GM21619 (cell line): ENCODE results near the gene NISCH.

Source experiments
- ATAC-seq: cut with Tn5 transposase; IDR thresholded peaks from one replicate; pipeline ENCODE4 v1.9.1; 2021; ENCODE audit not compliant: unreplicated experiment

The NISCH gene

DNA sequence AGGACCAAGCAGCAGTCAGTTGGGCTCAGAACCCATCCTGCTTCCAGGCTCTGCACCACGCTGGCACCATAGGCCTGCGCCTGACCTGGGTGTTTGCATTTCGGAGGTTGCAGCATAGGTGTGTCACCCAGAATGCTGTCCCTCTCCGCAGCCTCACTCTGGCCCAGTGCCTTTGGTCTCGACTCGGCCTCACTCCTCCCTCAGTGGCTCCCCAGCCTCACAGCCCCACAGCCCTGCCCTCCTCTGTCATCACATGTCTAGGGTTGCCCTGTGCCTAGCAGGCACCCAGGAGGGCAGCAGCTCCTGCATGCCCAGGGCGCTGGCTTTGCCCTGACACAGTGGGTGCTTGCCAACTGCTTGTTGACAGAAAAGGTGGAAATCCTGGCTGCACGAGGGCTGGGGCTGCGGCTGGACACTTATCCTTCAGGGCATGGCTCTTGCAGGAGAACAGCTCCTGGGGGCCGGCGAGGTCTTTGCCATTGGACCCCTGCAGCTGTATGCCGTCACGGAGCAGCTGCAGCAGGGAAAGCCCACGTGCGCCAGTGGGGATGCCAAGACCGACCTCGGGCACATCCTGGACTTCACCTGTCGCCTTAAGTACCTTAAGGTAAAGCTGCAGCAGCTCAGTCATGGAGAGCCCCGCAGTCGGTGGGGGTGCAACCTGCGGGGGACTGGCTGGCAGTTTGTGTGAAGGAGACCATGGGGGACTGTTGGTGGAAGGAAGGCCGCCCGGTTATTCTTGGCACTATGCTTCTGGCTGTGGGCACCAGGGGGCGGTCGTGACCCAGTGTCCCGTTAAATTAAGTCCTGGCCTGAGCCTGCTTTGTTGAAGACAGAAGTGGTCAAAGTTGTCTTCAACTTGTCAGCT is 16.2 kb downstream of the NISCH start:
- no peak for ATAC-seq

GRCh38 chr3:52472239-52473000 is 17.0 kb downstream of the NISCH start:
- no peak for ATAC-seq

- ATAC-seq, result no peak
Observed at GRCh38 chr3:52473026-52473425, 17.6 kb downstream of the NISCH start.

DNA sequence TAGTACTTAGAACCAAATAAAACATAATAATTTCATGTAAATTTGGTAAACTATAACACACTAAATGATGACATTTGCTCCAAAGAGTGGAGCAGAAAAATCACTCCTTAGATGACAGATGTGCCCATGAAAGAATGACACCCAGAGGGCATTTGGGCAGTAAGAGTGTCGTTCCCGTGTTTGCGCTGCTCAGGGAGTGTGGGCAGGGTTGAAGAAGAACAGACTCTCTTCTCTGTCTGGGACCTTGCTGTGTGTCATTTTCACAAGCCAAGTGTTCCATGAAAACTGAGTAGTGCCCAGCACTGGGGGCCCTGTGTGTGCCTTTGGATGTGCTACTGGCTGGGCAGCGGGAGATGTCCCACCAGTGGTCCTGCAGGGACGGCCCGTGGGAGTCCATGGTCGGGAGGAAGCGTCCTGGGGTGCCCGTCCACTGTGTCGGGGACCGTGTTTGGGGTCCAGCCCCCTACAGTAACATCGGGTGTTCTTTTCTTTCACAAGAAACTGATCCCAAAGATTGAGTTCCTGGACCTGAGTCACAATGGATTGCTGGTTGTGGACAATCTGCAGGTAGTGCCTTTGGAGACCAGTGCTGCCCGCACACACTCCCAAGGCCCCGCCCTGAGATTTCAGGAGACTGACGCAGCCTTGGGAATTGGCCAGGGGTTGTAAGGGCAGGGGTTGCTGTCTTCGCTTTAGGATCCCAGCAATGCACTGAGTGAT is 21.8 kb downstream of the NISCH start:
- no peak for ATAC-seq

- ATAC-seq, result no peak
Observed at GRCh38 chr3:52477796-52478095, 22.3 kb downstream of the NISCH start.

DNA sequence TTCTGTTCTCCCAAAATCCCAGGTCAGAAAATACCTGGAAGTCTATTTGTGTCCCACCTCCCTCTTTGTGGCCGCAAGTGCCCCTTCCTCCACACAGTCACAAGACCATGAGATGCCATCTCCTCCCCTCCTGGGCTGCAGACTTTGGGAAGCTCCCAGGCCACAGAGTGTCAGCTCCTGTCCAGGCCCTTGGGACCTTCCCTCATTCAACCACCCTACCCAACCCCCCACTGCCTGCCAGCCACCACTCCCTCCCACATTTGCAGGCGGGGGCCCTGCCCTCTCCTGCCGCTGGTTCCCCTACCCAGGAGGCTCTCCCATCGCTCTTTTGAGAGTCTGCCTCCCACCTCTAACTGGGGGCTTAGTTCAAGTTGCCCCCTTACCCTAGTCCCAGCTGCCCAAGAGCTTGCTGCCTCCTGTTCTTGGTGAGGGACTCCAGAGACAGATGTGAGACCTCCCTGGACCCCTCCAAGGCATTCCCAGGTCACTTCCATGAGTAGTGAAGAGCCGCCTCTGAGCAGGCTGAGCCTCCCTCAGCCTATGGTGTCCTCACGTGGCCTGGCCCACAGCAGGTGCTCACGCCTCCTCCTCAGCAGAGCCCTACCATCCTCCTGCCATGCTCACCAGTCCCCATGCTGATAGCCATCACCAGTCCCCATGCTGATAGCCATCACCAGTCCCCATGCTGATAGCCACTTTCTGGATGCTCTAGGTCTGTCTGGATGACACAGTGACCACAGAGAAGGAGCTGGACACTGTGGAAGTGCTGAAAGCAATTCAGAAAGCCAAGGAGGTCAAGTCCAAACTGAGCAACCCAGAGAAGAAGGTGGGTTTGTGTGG is 23.9 kb downstream of the NISCH start:
- no peak for ATAC-seq

GRCh38 chr3:52479877-52480575 is 24.6 kb downstream of the NISCH start:
- no peak for ATAC-seq

DNA sequence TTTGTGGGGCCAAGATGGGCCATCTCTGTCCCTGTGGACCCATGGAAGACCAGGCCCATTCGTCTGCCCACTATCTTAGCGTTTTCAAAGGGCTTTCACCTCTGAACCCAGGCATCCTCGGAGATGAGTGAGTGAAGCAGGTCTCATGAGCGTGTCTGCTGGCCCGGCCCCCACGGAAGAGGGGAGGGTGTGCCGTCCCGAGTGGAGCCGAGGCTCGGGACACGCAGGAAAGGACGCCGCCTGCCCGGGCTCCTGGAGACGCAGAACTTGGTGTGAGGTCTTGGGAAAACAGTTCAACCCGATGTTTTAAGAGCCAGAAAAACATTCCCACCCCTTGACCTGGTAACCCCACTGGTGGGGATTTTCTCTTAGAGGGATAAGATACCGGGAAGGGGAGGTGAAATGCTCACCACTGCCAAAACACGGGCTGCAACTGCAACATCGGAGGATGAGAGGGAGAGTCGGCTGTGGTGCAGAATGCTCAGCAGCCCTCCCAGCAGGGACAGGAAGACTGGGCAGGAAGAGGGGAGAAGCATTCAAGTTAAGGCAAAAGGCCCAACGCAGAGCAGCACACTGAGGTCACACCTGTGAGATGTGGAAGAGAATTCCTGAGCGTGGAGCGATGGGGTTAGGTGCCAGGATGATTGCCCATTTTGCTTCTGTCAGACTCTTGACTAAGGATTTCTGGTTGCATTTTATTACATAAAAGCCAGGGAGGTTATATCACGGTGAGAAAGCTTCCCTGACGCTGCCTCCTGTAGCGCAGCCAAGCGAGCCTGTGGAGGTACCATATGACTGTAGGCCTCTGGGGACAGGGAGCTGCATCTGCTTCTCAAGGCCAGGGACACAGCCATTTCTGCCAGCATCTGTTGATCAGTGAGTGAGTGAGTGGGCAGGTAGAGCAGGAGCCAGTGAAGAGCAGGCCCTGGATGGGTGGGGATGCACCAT is 25.6 kb downstream of the NISCH start:
- no peak for ATAC-seq

GRCh38 chr3:52481819-52482521 is 26.6 kb downstream of the NISCH start:
- ATAC-seq, result no peak

DNA sequence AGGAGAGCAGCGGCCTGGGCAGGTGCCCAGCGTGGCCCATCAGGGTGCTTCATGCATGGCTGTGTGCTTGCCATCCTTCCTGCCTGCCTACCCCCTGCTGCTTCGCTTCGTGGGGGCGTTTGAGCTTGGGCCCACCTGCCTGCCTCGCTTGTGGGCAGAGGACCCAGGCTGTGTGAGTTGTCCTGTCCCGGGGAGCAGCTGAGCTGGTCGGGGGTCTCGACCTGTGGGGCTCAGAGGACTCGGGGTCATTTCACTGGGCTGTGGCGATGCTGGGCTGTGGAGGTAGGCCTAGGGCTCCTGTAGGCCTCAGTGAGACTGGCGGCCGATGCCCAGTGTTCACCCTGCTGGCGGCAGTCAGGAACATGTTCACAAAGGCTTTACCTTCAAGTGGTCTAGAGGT is 27.7 kb downstream of the NISCH start:
- ATAC-seq, result no peak

DNA sequence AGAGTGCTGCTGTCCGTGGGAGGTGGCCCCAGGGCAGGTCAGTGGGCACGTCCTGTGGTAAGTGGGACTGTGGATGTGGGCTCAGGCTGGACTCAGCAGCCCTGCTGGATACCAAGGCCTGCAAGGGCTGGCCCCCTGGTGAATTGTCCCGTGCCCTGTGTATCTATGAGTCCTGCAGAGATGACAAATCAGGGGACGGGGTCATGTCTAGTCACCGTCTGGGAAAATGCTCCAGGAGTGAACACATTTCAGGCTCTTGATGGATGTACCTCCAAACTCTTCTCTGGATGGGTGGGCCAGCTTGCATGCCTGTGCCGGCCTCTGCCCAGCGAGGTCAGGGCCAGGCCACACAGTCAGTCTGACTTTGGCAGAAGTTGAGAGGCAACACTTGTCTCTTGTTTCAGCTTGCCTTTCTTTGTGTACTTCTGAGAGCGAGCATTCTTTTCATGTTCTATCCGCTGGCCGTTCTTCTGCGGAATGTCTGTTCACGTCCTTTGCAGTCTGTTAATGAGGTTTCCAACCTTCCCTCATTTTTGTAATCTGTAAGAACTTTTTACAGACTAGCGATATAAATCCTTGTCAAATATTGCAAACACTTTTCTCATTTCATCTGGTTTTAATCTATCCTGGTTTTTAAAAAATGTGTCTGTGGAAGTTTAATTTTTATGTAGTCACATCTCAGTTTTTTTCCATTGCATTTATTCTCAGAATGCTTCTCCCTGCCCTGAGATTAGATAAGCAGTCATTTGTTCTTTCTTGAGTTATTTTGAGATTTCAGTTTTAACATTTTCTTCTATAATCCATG is 28.4 kb downstream of the NISCH start:
- ATAC-seq, result no peak

DNA sequence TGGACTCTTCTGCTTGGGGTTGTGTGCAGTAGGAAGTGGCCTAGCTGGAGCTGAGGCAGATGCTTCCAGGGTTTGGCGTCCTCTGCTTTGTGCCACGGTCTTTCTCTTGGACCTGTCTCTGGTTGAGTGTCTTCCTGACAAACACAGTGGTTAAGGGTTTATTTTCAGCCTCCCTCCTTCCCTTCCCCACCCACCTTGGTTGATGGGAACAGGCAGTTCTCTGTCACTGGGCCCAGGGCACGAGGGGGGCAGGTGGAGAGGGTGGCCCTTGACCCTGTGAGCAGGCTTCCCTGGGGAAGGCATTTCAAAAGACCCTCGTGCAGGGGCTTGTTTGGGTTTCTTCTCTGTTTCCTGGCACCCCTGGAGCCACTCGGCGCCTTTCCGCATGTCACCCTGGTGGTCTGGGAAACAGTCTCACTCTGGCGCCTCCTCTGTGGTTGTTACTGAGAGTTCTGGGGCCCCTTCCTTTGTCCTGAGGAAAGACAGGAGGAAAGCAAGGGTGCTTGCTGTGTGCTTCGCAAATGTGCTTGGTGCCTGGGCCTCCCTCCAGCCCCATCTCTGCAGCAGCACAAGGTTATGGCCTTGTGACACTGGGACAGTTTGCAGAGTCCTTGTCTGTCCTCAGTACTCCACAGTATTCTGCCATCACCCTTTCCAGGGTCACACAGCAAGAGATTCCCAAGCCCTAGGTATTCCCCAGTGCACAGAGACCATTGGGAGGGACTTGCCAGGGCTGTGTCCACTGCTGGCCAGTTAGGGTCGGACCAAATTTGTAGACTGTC is 29.5 kb downstream of the NISCH start:
- ATAC-seq, result no peak

DNA sequence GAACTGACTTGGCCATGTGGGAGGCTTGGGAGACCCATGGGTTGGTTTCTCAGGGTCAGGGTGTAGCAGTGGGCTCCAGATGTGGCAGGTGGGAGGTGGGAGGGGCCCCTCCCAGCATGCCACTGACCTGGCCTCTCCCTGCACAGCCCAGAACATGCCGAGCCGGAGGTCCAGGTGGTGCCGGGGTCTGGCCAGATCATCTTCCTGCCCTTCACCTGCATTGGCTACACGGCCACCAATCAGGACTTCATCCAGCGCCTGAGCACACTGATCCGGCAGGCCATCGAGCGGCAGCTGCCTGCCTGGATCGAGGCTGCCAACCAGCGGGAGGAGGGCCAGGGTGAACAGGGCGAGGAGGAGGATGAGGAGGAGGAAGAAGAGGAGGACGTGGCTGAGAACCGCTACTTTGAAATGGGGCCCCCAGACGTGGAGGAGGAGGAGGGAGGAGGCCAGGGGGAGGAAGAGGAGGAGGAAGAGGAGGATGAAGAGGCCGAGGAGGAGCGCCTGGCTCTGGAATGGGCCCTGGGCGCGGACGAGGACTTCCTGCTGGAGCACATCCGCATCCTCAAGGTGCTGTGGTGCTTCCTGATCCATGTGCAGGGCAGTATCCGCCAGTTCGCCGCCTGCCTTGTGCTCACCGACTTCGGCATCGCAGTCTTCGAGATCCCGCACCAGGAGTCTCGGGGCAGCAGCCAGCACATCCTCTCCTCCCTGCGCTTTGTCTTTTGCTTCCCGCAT is 31.8 kb downstream of the NISCH start:
- ATAC-seq, result no peak

GRCh38 chr3:52487788-52488691 is 32.6 kb downstream of the NISCH start:
- ATAC-seq, result no peak

DNA sequence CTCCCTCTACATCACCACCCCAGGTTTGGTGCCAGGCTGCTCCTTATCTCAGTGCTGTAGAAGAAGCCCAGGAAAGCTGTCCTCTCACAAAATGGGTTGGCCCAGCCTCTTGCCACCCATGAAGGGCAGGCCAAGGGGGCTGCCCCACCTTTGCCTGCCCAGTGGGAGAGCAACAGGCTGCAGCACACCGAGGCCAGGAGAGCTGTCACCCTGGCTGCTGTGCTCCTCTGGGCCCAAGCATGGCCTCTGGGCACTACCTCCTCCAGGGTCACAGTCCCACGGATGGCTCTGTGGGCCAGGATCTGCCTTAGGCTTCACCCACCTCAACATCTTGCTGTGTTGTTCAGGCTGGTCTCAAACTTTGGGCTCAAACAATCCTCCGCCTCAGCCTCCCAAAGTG is 33.3 kb downstream of the NISCH start:
- no peak for ATAC-seq
